Gastroesophageal sphincter (tissue), 4 donors: Measurements from ENCODE around the gene COA7. TPM values are rescaled to one million over a fixed set of nuclear protein-coding genes. Genes with fewer than 3 reads are reported as not detected.
"Not testable (repeated sequence)": the region's sequence is repeated elsewhere in the genome, so short reads cannot be mapped to it uniquely, and the experiment has no call there.

Experiments used
- ATAC-seq: fragments of 150-250 bp; one replicate; pipeline ENCODE4 v1.9.1; 2016; ENCODE audit warnings: mild to moderate bottlenecking, moderate library complexity
- H3K27ac ChIP-seq, 4 donors: fragments of 200-600 bp; sonication (generic) in 3 of 4; 1 replicate in 3 of 4; 2 replicates in 1 of 4; pipeline ENCODE4 v1.5.1; 2016 to 2019
- H3K27me3 ChIP-seq: fragments of 200-600 bp; sonication (generic); one replicate; pipeline ENCODE4 v1.5.1; 2019
- H3K36me3 ChIP-seq, 2 donors: fragments of 200-600 bp; sonication (generic); one replicate each; pipeline ENCODE4 v1.5.1; 2019; ENCODE audit warnings: control low read depth in 1 of 2
- H3K4me1 ChIP-seq, 3 donors: fragments of 200-600 bp; sonication (generic); 1 replicate in 2 of 3; 2 replicates in 1 of 3; pipeline ENCODE4 v1.5.1; 2016 to 2019; ENCODE audit warnings: control low read depth in 2 of 3
- H3K4me3 ChIP-seq, 2 donors: fragments of 200-600 bp; sonication (generic); one replicate each; pipeline ENCODE4 v1.5.1; 2019; ENCODE audit warnings: mild to moderate bottlenecking in 1 of 2, moderate library complexity in 1 of 2
- H3K9me3 ChIP-seq, 3 donors: fragments of 200-600 bp; sonication (generic); one replicate each; pipeline ENCODE4 v1.5.1; 2017 to 2019; ENCODE audit warnings: control low read depth in 2 of 3
- CTCF ChIP-seq, 4 experiments: fragments of 200-600 bp in 2 of 4; fragments of 450-650 bp in 2 of 4; sonication (generic) in 1 of 4; IDR thresholded peaks; one replicate each; pipeline ENCODE4 v1.5.1; 2017 to 2019; ENCODE audit warnings: antibody characterized with exemption in 4 of 4, mild to moderate bottlenecking in 2 of 4, moderate library complexity in 2 of 4
- EP300 ChIP-seq: sonication (generic); formaldehyde crosslinking; IDR thresholded peaks from one replicate; pipeline ENCODE4 v1.6.1; 2017; ENCODE audit warnings: antibody characterized with exemption, mild to moderate bottlenecking
- POLR2A ChIP-seq, 2 donors: fragments of 450-650 bp; IDR thresholded peaks; one replicate each; pipeline ENCODE4 v1.6.1; 2017; ENCODE audit warnings: antibody characterized with exemption in 2 of 2, mild to moderate bottlenecking in 2 of 2, moderate library complexity in 1 of 2
- POLR2AphosphoS5 ChIP-seq: sonication (generic); formaldehyde crosslinking; IDR thresholded peaks from one replicate; pipeline ENCODE4 v1.6.1; 2017; ENCODE audit warnings: antibody characterized with exemption
- WGBS, 2 donors: methylation state at CpG; one replicate each; pipeline ENCODE4 v1.1.5; 2018; ENCODE audit warnings: low coverage in 1 of 2; 5-methylcytosine and 5-hydroxymethylcytosine counted together
- total RNA-seq, 4 donors: library from RNA; depleted of rRNA; stranded (reverse); fragments of >200 nt; gene quantifications; one replicate each; pipeline ENCODE4 v1.1.0, GENCODE V29; 2016

The COA7 gene
- total RNA-seq, 4 donors from 2014 or later = 7.7 to 9.6 (median 9.0) TPM

GRCh38 chr1:52693843-52694242 lies 4.3 kb downstream of the COA7 start:
- H3K9me3 ChIP-seq = no peaks in the 10 kb centered on the region
- no peak overlapping the region for H3K27ac ChIP-seq
- H3K27me3 ChIP-seq = no peaks in the 10 kb centered on the region
- H3K4me3 ChIP-seq = no peak overlapping the region
- no peak for ATAC-seq
- peaks cover 0 to 18% (median 0%) of the 10 kb centered on the region in 3 donors for H3K4me1 ChIP-seq
- WGBS, 2 donors = 100% methylated on average over 1 of the region's 1 CpG; no CpG with 5 or more reads in 1 of the 2 donors
- no peak for TF ChIP-seq CTCF (IDR thresholded peaks at IDR 0.05)
- no peak for TF ChIP-seq EP300
- no peak for TF ChIP-seq POLR2AphosphoS5
- no peak for TF ChIP-seq POLR2A (IDR thresholded peaks at IDR 0.05)
- H3K36me3 ChIP-seq = peaks cover 0 to 42% of the 10 kb centered on the region in 2 donors

GRCh38 chr1:52693351-52693750 lies 4.8 kb downstream of the COA7 start:
- not testable (repeated sequence) for H3K4me3 ChIP-seq, H3K27ac ChIP-seq, ATAC-seq, H3K27me3 ChIP-seq, H3K9me3 ChIP-seq
- WGBS, 2 donors = 95 to 98% methylated on average over 6 to 8 of the region's 10 CpGs
- peaks cover 0 to 14% (median 0%) of the 10 kb centered on the region in 3 donors for H3K4me1 ChIP-seq
- peaks cover 0 to 46% of the 10 kb centered on the region in 2 donors for H3K36me3 ChIP-seq

DNA sequence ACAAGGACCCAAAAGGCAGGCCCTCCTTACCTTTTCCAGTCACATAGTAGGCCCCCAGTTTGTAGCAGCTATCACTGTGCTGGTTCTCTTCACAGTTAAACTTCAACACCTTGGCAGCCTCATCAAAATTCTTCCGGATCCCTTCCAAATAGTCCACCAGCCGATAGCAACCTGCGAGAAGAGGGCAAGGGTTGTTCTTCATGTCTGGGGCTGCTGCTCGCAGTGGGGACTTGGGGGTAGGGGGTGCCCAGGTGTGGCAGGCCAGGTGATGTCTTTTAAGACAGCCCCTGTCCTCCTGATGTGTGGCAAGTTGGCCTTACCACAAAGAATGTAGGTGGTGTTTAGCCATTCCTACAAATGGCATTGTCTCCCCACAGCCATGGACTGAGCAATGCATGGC lies 5.5 kb downstream of the COA7 start:
- H3K4me1 ChIP-seq = peaks cover 0 to 10% (median 0%) of the 10 kb centered on the region in 3 donors
- ATAC-seq = no peak
- no peak for TF ChIP-seq POLR2AphosphoS5
- no peak for TF ChIP-seq EP300
- no peak for TF ChIP-seq CTCF (IDR thresholded peaks at IDR 0.05)
- TF ChIP-seq POLR2A (IDR thresholded peaks at IDR 0.05) = no peak
- H3K27me3 ChIP-seq = no peaks in the 10 kb centered on the region
- H3K4me3 ChIP-seq = no peak overlapping the region
- no peak overlapping the region for H3K27ac ChIP-seq
- no peaks in the 10 kb centered on the region for H3K9me3 ChIP-seq
- whole genome bisulfite sequencing, 2 donors = 87% methylated on average over 4 of the region's 4 CpGs; no CpG with 5 or more reads in 1 of the 2 donors
- H3K36me3 ChIP-seq = peaks cover 0 to 53% of the 10 kb centered on the region in 2 donors

GRCh38 chr1:52691821-52692220 lies 6.3 kb downstream of the COA7 start:
- Histone ChIP-seq H3K27me3 (no peaks in the 10 kb centered on the region), H3K36me3 (peaks cover 0 to 62% of the 10 kb centered on the region in 2 donors), H3K4me3 (no peak overlapping the region), H3K4me1 (peaks cover 0 to 1% (median 0%) of the 10 kb centered on the region in 3 donors), H3K27ac (no peak overlapping the region), H3K9me3 (no peaks in the 10 kb centered on the region)
- 95 to 100% methylated on average over 3 of the region's 3 CpGs for WGBS, 2 donors
- ATAC-seq = no peak
- TF ChIP-seq POLR2A (IDR thresholded peaks at IDR 0.05) (no peak), EP300 (no peak), POLR2AphosphoS5 (no peak), CTCF (IDR thresholded peaks at IDR 0.05) (no peak)

DNA sequence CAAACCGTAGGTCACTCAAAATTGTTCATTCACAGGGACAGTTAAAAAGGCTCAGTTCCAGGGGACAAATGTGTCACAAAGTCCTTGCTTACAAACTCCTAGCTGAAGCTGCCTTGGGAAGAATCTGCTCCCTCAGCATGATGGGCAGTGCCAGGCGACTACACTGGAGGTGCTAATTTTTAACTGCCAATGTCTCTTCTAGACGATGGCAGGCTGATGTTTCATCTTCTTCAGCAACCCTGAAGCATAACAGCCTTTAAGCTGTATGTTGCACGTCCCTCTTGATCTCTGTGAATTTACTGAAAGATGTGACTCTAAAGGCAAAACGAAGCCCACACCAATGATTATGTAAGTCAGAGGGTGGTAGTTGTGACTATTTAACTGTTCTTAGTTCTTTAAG lies 11.3 kb downstream of the COA7 start:
- 91% methylated on average over 4 to 5 of the region's 5 CpGs for WGBS, 2 donors
- no peaks in the 10 kb centered on the region for H3K27me3 ChIP-seq
- no peaks in the 10 kb centered on the region for H3K9me3 ChIP-seq
- no peak for TF ChIP-seq POLR2AphosphoS5
- TF ChIP-seq EP300 = no peak
- TF ChIP-seq POLR2A (IDR thresholded peaks at IDR 0.05) = no peak
- no peak for TF ChIP-seq CTCF (IDR thresholded peaks at IDR 0.05)
- H3K4me1 ChIP-seq = no peaks in the 10 kb centered on the region
- H3K4me3 ChIP-seq = no peak overlapping the region
- no peak for ATAC-seq
- H3K36me3 ChIP-seq = peaks cover 0 to 53% of the 10 kb centered on the region in 2 donors
- H3K27ac ChIP-seq = no peak overlapping the region
